Subcutaneous adipose tissue (tissue), 4 donors: ENCODE results near the gene NEU2. TPM values are rescaled to one million over a fixed set of nuclear protein-coding genes. Genes with fewer than 3 reads are reported as not detected.

Source experiments
- total RNA-seq, 4 donors: library from RNA; depleted of rRNA; stranded (reverse); fragments of >200 nt; gene quantifications; one replicate each; pipeline ENCODE4 v1.1.0, GENCODE V29; 2016
- TF ChIP-seq, protein P1 (sequence below): fragments of 450-650 bp; IDR thresholded peaks from one replicate; pipeline ENCODE4 v1.5.1; 2016; ENCODE audit warnings: low read depth, mild to moderate bottlenecking, control low read depth, antibody characterized with exemption, moderate library complexity

Gene NEU2
- total RNA-seq, 4 donors from 2014 or later: not detected

DNA sequence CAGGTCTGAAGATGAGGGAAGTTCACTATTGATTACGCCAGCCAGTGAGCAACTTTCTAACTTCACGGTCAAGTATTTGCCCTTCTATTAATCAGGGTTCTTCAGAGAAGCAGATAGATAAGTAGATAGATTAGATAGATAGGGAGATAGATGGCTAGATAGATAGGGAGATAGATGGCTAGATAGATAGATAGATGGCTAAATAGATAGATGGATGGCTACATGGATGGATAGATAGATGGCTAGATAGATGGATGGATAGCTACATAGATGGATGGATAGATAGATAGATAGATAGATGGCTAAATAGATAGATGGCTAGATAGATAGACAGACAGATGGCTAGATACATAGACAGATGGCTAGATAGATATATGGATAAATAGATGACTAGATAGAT is 22.9 kb downstream of the NEU2 start:
- TF ChIP-seq, protein P1, sequence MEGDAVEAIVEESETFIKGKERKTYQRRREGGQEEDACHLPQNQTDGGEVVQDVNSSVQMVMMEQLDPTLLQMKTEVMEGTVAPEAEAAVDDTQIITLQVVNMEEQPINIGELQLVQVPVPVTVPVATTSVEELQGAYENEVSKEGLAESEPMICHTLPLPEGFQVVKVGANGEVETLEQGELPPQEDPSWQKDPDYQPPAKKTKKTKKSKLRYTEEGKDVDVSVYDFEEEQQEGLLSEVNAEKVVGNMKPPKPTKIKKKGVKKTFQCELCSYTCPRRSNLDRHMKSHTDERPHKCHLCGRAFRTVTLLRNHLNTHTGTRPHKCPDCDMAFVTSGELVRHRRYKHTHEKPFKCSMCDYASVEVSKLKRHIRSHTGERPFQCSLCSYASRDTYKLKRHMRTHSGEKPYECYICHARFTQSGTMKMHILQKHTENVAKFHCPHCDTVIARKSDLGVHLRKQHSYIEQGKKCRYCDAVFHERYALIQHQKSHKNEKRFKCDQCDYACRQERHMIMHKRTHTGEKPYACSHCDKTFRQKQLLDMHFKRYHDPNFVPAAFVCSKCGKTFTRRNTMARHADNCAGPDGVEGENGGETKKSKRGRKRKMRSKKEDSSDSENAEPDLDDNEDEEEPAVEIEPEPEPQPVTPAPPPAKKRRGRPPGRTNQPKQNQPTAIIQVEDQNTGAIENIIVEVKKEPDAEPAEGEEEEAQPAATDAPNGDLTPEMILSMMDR: no peak

DNA sequence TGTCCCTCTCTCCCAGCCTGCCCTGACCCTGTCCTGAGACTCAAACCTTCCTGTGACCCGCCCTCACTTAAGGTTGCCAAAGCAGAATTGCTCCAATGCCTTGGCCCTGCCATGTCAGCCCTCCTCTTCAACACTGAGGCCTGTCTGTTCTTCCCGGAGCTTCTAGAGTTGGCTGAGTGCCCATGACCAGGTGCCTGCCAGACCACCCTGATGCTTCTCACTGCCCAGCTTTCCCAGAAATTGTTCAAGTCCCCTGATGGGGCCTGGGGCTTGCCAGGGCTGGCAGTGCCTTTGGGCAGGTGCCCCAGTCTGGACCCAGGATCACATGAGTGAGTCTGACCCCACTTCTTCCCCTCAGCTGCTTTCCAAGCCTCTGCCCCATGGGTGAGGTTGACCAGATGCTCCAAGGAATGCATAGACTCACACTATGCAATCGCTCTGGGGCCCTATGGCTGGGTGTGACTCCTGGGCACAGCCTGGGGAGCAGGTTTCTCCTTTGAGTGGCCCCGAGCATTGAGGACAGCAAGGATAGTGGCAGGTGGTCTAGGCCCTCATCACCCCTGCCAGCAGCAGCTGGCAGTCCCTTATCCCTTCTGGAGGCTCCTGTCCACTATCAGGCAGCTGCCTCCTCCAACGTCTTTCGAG is 24.6 kb downstream of the NEU2 start:
- TF ChIP-seq, protein P1: no peak

GRCh38 chr2:233058717-233059546 is 26.5 kb downstream of the NEU2 start:
- TF ChIP-seq, protein P1: no peak

DNA sequence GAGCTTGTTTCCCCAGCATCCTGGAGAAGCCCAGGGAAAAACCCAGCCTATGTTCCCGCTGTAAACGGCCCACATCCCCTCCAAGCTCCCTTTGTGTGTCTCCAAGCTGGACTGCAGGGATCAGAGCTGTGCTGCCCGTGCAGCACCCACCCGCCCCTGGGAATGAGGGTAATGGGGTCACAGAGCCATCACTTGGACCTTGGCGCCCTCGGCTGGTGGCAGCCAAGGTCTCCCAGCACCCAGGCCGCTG is 27.0 kb downstream of the NEU2 start:
- TF ChIP-seq, protein P1: no peak

GRCh38 chr2:233059797-233060500 is 27.5 kb downstream of the NEU2 start, which contains the start of gene INPP5D:
TSS of gene INPP5D (plus strand) at chr2:233060342. CDS start at chr2:233060479, 137 bp downstream.
- TF ChIP-seq, protein P1: no peak

DNA sequence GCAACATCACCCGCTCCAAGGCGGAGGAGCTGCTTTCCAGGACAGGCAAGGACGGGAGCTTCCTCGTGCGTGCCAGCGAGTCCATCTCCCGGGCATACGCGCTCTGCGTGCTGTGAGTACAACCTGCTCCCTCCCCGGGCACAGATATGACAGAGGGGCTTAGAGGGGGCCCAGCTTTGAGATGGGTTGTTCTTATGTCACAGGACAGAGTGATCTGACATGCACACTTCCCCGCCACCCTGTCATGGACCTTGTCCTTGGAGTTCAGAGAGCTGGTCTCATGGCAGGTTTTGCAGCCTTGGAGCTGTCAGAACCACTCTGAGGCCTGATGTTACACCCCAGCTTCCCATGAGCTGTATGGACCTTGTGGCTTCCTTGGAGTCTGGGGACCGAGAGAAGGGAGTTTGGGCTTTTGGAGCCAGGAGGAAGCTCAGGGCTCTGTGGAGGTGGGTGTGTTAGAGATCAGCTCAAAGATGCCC is 28.1 kb downstream of the NEU2 start:
- TF ChIP-seq, protein P1: no peak
